A673 (cell line): ENCODE data around the gene SPEM3. TPM values are rescaled to one million over a fixed set of nuclear protein-coding genes. Genes with fewer than 3 reads are reported as not detected.
A peak's percentile ranks its signal among the peaks of the same experiment; 100 is the strongest.

Source experiments
- BruUV-seq: library from RNA; stranded (reverse); fragments of 400-500 nt; replicated peaks from 2 replicates; lab custom pipeline; 2021; lab: Mats Ljungman, UMichigan
- CTCF ChIA-PET: fragments of 300-600 bp; sonication (Branson Sonifier 250); formaldehyde crosslinking; loops from one replicate; lab custom pipeline; 2022; ENCODE audit warnings: antibody characterized with exemption; lab: Charles Lee
- POLR2A ChIA-PET: fragments of 300-600 bp; sonication (Branson Sonifier 250); formaldehyde crosslinking; loops from one replicate; lab custom pipeline; 2022; ENCODE audit warnings: antibody characterized with exemption; ENCODE audit not compliant: low non-redundant PET; lab: Charles Lee
- DNase-seq: peaks from one replicate; pipeline ENCODE4 v3.0.0-alpha.2; 2015; ENCODE audit warnings: low spot score
- H3K27ac ChIP-seq: fragments of 200-600 bp; sonication (generic); 2 replicates; pipeline ENCODE4 v1.5.1; 2016; ENCODE audit warnings: mixed run types, low read depth, mild to moderate bottlenecking, mixed read lengths, antibody characterized with exemption, low read length; ENCODE audit not compliant: poor library complexity, severe bottlenecking
- H3K27me3 ChIP-seq: fragments of 200-600 bp; sonication (generic); replicated peaks from 2 replicates; pipeline ENCODE4 v1.6.1; 2017; ENCODE audit warnings: mixed run types, low read depth, mild to moderate bottlenecking, mixed read lengths, antibody characterized with exemption, low read length; ENCODE audit not compliant: insufficient read depth, poor library complexity
- H3K36me3 ChIP-seq: fragments of 200-600 bp; sonication (generic); 2 replicates; pipeline ENCODE4 v1.6.1; 2016; ENCODE audit warnings: mixed run types, mild to moderate bottlenecking, mixed read lengths, antibody characterized with exemption, low read length; ENCODE audit not compliant: insufficient read depth, poor library complexity, severe bottlenecking
- H3K4me1 ChIP-seq: fragments of 200-600 bp; sonication (generic); 2 replicates; pipeline ENCODE4 v1.6.1; 2017; ENCODE audit warnings: mixed run types, mild to moderate bottlenecking, mixed read lengths, antibody characterized with exemption, low read length; ENCODE audit not compliant: insufficient read depth, poor library complexity, severe bottlenecking
- H3K4me3 ChIP-seq: fragments of 200-600 bp; sonication (generic); 2 replicates; pipeline ENCODE4 v1.5.1; 2016; ENCODE audit warnings: low read depth, mixed run types, mild to moderate bottlenecking, mixed read lengths, low read length; ENCODE audit not compliant: poor library complexity, severe bottlenecking
- H3K9me3 ChIP-seq: fragments of 200-600 bp; sonication (generic); 2 replicates; pipeline ENCODE4 v1.6.1; 2016; ENCODE audit warnings: mixed run types, low read depth, mild to moderate bottlenecking, mixed read lengths, antibody characterized with exemption, low read length; ENCODE audit not compliant: poor library complexity, severe bottlenecking
- CTCF ChIP-seq: fragments of 300-800, 200-600 bp; sonication (generic); conservative IDR thresholded peaks from 2 replicates; pipeline ENCODE4 v1.5.1; 2017; ENCODE audit warnings: low read depth, mild to moderate bottlenecking, antibody characterized with exemption, low read length, moderate library complexity, mixed read lengths
- EZH2 ChIP-seq: fragments of 200-600 bp; sonication (generic); IDR thresholded peaks from 2 replicates; pipeline ENCODE4 v1.6.1; 2017; ENCODE audit warnings: borderline replicate concordance, low read depth, mild to moderate bottlenecking, mixed read lengths, antibody characterized with exemption, low read length; ENCODE audit not compliant: poor library complexity, severe bottlenecking
- intact Hi-C: fragments of 100-400 bp; cut with micrococcal nuclease; formaldehyde crosslinking; loops from one replicate; pipeline ENCODE4 v1.10.0; 2022; ENCODE audit not compliant: unreplicated experiment
- total RNA-seq: library from RNA; stranded (reverse); gene quantifications from 2 replicates; pipeline ENCODE4 v1.2.3, GENCODE V29; 2021

SPEM3 gene
- total RNA-seq, 1 experiment from 2014 or later: not detected

- intact Hi-C loops: loop anchor here (2.0 to 5.0 kb wide), 3 partner anchors 79 to 251 kb away; partner anchors contain the start of genes SENP3, TMEM95, TP53 and WRAP53
- Histone ChIP-seq H3K27ac (peak overlapping the region; percentile 41), H3K4me1 (peaks cover 42% of the 10 kb centered on the region), H3K36me3 (no peaks in the 10 kb centered on the region), H3K27me3 (no peaks in the 10 kb centered on the region), H3K4me3 (peak overlapping the region; percentile 90), H3K9me3 (no peaks in the 10 kb centered on the region)
- no TSS peak for BruUV-seq
- ChIA-PET CTCF (interaction anchor here (0.9 to 1.7 kb wide), 5 partner anchors 33 to 124 kb away, joined by 4 to 7 read pairs (median 6); partner anchors contain the start of gene TMEM256), POLR2A (interaction anchor here (0.6 kb wide), 1 partner anchor 48 kb away, joined by 3 read pairs; no protein-coding TSS in a partner anchor)
- TF ChIP-seq CTCF: peak; percentile 70
- no peak for TF ChIP-seq EZH2
- DNase-seq: peak; percentile 92
These were observed 8.1 kb downstream of the SPEM3 start for GRCh38 chr17:7436556-7437368.

GRCh38 chr17:7437369-7437863, 8.8 kb downstream of the SPEM3 start:
- no peak for TF ChIP-seq EZH2
- no peak for TF ChIP-seq CTCF
- ChIA-PET POLR2A (interaction anchor here (0.6 kb wide), 1 partner anchor 47 kb away, joined by 3 read pairs; no protein-coding TSS in a partner anchor), CTCF (interaction anchor here (0.9 to 1.3 kb wide), 3 partner anchors 34 to 81 kb away, joined by 5 to 7 read pairs (median 6); partner anchors contain the start of gene TMEM256)
- H3K4me1 ChIP-seq: peaks cover 42% of the 10 kb centered on the region
- H3K27me3 ChIP-seq: no peaks in the 10 kb centered on the region
- H3K27ac ChIP-seq: peak overlapping the region; percentile 41
- intact Hi-C loops: loop anchor here (2.0 to 5.0 kb wide), 3 partner anchors 80 to 250 kb away; partner anchors contain the start of genes SENP3, TMEM95, TP53 and WRAP53
- H3K4me3 ChIP-seq: peak overlapping the region; percentile 90
- DNase-seq: no peak
- no TSS peak for BruUV-seq
- H3K36me3 ChIP-seq: no peaks in the 10 kb centered on the region
- no peaks in the 10 kb centered on the region for H3K9me3 ChIP-seq

- Histone ChIP-seq H3K4me1 (peaks cover 42% of the 10 kb centered on the region), H3K9me3 (no peaks in the 10 kb centered on the region), H3K27me3 (no peaks in the 10 kb centered on the region), H3K27ac (peak overlapping the region; percentile 41), H3K36me3 (no peaks in the 10 kb centered on the region), H3K4me3 (peak overlapping the region; percentile 90)
- POLR2A ChIA-PET: interaction anchor here (0.7 kb wide), 1 partner anchor 26 kb away, joined by 5 read pairs; no protein-coding TSS in a partner anchor
- BruUV-seq: no TSS peak
- intact Hi-C loops: loop anchor here (2.0 to 5.0 kb wide), 3 partner anchors 81 to 249 kb away; partner anchors contain the start of genes SENP3, TMEM95, TP53 and WRAP53
- peak; percentile 90 for DNase-seq
- CTCF ChIA-PET: no interaction called here
- TF ChIP-seq CTCF: no peak
- TF ChIP-seq EZH2: no peak
These were observed 9.4 kb downstream of the SPEM3 start for GRCh38 chr17:7437950-7438614.
